ENCODE measurements around the gene STAT5B.

DNA sequence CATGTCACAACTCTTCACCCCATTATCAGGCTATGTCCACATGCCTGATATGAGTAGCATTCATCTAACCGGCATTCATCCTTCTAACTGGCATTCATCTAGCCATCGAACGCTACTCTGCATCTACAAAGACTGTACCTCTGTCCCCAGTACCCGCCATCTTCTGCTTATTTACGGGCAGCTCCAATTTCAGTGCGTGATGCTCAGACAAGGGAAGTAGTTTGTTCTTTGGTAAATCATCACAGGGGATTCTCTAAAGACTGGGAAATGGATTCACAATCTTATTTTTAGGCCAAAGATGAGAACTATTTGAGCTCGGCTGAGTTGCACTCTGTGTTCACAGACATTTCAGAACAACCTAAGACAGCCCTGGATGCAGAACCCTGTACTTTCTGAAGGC lies 39.4 kb downstream of the STAT5B start:
- no peak for TF ChIP-seq EZH2 (IDR thresholded peaks at IDR 0.05; ENCODE audit: low read length)
- TF ChIP-seq, protein P1, sequence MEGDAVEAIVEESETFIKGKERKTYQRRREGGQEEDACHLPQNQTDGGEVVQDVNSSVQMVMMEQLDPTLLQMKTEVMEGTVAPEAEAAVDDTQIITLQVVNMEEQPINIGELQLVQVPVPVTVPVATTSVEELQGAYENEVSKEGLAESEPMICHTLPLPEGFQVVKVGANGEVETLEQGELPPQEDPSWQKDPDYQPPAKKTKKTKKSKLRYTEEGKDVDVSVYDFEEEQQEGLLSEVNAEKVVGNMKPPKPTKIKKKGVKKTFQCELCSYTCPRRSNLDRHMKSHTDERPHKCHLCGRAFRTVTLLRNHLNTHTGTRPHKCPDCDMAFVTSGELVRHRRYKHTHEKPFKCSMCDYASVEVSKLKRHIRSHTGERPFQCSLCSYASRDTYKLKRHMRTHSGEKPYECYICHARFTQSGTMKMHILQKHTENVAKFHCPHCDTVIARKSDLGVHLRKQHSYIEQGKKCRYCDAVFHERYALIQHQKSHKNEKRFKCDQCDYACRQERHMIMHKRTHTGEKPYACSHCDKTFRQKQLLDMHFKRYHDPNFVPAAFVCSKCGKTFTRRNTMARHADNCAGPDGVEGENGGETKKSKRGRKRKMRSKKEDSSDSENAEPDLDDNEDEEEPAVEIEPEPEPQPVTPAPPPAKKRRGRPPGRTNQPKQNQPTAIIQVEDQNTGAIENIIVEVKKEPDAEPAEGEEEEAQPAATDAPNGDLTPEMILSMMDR (optimal IDR thresholded peaks at IDR 0.05 in 1 of 3, IDR thresholded peaks at IDR 0.05 in 1 of 3, conservative IDR thresholded peaks at IDR 0.05 in 1 of 3; ENCODE audit: extremely low read depth in 1 of 3, insufficient read depth in 2 of 3, low read length in 3 of 3) = no peak

Data from keratinocyte (primary cell).